ENCODE measurements around the gene ACP6.

DNA sequence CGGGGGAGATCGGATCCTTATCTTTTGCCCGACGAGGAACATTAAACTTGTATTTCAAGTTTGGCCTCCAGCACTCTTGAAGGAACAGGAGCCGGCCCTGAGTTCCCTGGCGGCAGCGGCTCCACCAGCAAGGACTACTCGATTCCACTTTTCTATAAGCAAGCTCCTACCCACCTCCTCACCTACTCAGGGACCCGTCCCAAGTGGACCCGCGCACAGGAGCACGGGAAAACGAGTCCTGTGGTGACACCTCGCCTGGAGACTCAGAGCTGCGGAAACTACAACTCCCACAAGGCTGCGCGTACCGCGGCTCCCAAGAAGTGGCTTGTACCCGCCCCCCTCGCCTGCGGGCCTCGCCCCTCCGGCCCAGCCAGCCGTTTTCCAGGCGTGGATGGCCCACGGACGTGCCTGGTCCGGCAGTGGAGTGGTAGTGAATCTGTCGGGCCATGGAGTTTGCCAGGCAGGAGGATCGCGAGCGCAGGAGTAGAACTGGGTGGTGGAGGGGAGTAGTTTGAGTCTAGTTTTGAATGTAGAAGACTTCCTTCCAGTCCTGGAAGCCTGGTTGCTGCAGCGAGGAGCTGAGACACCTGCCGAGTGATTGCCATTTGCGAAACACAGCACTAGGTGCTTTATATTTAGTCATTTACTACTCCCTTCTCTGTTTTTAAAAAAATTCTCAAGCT is at the start of gene ACP6:
- TF ChIP-seq, protein P1, sequence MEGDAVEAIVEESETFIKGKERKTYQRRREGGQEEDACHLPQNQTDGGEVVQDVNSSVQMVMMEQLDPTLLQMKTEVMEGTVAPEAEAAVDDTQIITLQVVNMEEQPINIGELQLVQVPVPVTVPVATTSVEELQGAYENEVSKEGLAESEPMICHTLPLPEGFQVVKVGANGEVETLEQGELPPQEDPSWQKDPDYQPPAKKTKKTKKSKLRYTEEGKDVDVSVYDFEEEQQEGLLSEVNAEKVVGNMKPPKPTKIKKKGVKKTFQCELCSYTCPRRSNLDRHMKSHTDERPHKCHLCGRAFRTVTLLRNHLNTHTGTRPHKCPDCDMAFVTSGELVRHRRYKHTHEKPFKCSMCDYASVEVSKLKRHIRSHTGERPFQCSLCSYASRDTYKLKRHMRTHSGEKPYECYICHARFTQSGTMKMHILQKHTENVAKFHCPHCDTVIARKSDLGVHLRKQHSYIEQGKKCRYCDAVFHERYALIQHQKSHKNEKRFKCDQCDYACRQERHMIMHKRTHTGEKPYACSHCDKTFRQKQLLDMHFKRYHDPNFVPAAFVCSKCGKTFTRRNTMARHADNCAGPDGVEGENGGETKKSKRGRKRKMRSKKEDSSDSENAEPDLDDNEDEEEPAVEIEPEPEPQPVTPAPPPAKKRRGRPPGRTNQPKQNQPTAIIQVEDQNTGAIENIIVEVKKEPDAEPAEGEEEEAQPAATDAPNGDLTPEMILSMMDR (IDR thresholded peaks at IDR 0.05; ENCODE audit: extremely low read depth in 1 of 2, insufficient read depth in 1 of 2, low read depth in 1 of 2, low read length in 2 of 2): no peak
- TF ChIP-seq, protein P2, sequence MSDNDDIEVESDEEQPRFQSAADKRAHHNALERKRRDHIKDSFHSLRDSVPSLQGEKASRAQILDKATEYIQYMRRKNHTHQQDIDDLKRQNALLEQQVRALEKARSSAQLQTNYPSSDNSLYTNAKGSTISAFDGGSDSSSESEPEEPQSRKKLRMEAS (IDR thresholded peaks at IDR 0.05; ENCODE audit: insufficient read depth, insufficient read length): no peak
- no peak for TF ChIP-seq EZH2 (IDR thresholded peaks at IDR 0.05; ENCODE audit: borderline replicate concordance, low read depth, low read length, severe bottlenecking)
- TF ChIP-seq POLR2AphosphoS5 (IDR thresholded peaks at IDR 0.05; ENCODE audit: insufficient read depth, low read depth, low read length): peak; percentile 46
- peak; percentile 45 for TF ChIP-seq POLR2A (IDR thresholded peaks at IDR 0.05; ENCODE audit: low read depth, low read length)
- no peak for TF ChIP-seq FOS (IDR thresholded peaks at IDR 0.05; ENCODE audit: borderline replicate concordance, insufficient read depth, low read length)
- TF ChIP-seq JUN (IDR thresholded peaks at IDR 0.05; ENCODE audit: borderline replicate concordance, insufficient read depth, insufficient read length, low read depth): no peak
